HCT116 (cell line): ENCODE results near the gene PAFAH1B1. TPM values are rescaled to one million over a fixed set of nuclear protein-coding genes. Genes with fewer than 3 reads are reported as not detected.

Experiments
- ATAC-seq: fragments of 200-7000 bp; cut with Tn5 transposase; 2 replicates; pipeline ENCODE4 v1.9.1; 2020; ENCODE audit warnings: mild to moderate bottlenecking, moderate library complexity
- BruUV-seq: library from RNA; stranded (reverse); fragments of 400-500 nt; replicated peaks from 2 replicates; lab custom pipeline; 2021; lab: Mats Ljungman, UMichigan
- CTCF ChIA-PET: fragments of 300-600 bp; sonication (Branson Sonifier 250); formaldehyde crosslinking; loops from one replicate; lab custom pipeline; 2021; ENCODE audit warnings: antibody characterized with exemption; lab: Charles Lee
- POLR2A ChIA-PET: fragments of 300-600, 350-600 bp; sonication (Branson Sonifier 250); formaldehyde crosslinking; loops from one replicate; lab custom pipeline; 2021; ENCODE audit warnings: antibody characterized with exemption; lab: Charles Lee
- RAD21 ChIA-PET, 2 experiments: fragments of 300-600 bp; sonication (Branson Sonifier 250); formaldehyde crosslinking; loops; one replicate each; lab custom pipeline; 2023; ENCODE audit warnings: low total read pairs in 2 of 2; ENCODE audit not compliant: uncharacterized antibody in 2 of 2, unreplicated experiment in 2 of 2, low non-redundant PET in 1 of 2; lab: Charles Lee
- DNase-seq: peaks from one replicate; pipeline ENCODE4 v3.0.0-alpha.2; 2010; ENCODE audit warnings: low read depth, low spot score
- H2AFZ ChIP-seq: fragments of 200-600 bp; shearing (Covaris generic), sonication (generic); 2 replicates; pipeline ENCODE4 v1.6.1; 2017; ENCODE audit warnings: low read depth, mixed run types, mixed read lengths, antibody characterized with exemption, low read length; ENCODE audit not compliant: poor library complexity, severe bottlenecking
- H3K27ac ChIP-seq: 2 replicates; pipeline ENCODE4 v1.5.1; 2012; ENCODE audit warnings: low read depth, low read length
- H3K27me3 ChIP-seq: fragments of 200-600 bp; sonication (generic); 2 replicates; pipeline ENCODE4 v1.6.1; 2016; ENCODE audit warnings: mixed run types, low read length, mixed read lengths; ENCODE audit not compliant: insufficient read depth
- H3K36me3 ChIP-seq, 2 experiments: fragments of 200-500 bp in 1 of 2; fragments of 200-600 bp in 1 of 2; sonication (Bioruptor generic) in 1 of 2; sonication (generic) in 1 of 2; 2 replicates each; pipeline versions ENCODE4 v1.5.1 to v1.6.1; 2014 to 2016; ENCODE audit warnings: low read length in 2 of 2, inconsistent platforms in 1 of 2, mixed read lengths in 1 of 2, mixed run types in 1 of 2; ENCODE audit not compliant: insufficient read depth in 2 of 2, control insufficient read depth in 1 of 2
- H3K4me1 ChIP-seq, 2 experiments: fragments of 200-600 bp in 1 of 2; sonication (generic) in 1 of 2; 2 replicates each; pipeline versions ENCODE4 v1.5.1 to v1.6.1; 2012 to 2017; ENCODE audit warnings: low read length in 2 of 2, inconsistent platforms in 1 of 2, mild to moderate bottlenecking in 1 of 2, mixed read lengths in 1 of 2, mixed run types in 1 of 2, moderate library complexity in 1 of 2; ENCODE audit not compliant: insufficient read depth in 2 of 2, control insufficient read depth in 1 of 2
- H3K4me2 ChIP-seq: fragments of 200-600 bp; sonication (generic); 2 replicates; pipeline ENCODE4 v1.6.1; 2017; ENCODE audit warnings: mixed run types, low read length, mixed read lengths
- H3K4me3 ChIP-seq, 2 experiments: fragments of 200-600 bp in 1 of 2; sonication (generic) in 1 of 2; replicated peaks in 1 of 2; 2 replicates each; pipeline ENCODE4 v1.5.1; 2011 to 2016; ENCODE audit warnings: low read length in 2 of 2, control low read depth in 1 of 2, low read depth in 1 of 2, mild to moderate bottlenecking in 1 of 2, mixed read lengths in 1 of 2, mixed run types in 1 of 2
- H3K79me2 ChIP-seq: fragments of 200-600 bp; sonication (generic); 2 replicates; pipeline ENCODE4 v1.6.1; 2017; ENCODE audit warnings: mild to moderate bottlenecking, mixed run types, low read length, moderate library complexity, mixed read lengths; ENCODE audit not compliant: insufficient read depth
- H3K9ac ChIP-seq: fragments of 200-600 bp; sonication (generic); 2 replicates; pipeline ENCODE4 v1.6.1; 2016; ENCODE audit warnings: low read length, mixed read lengths
- H3K9me2 ChIP-seq: fragments of 200-600 bp; sonication (generic), shearing (Covaris generic); 2 replicates; pipeline ENCODE4 v1.6.1; 2017; ENCODE audit warnings: mixed run types, mild to moderate bottlenecking, moderate library complexity; ENCODE audit not compliant: insufficient read depth
- H3K9me3 ChIP-seq, 2 experiments: fragments of 200-500 bp in 1 of 2; fragments of 200-600 bp in 1 of 2; sonication (Bioruptor generic) in 1 of 2; sonication (generic) in 1 of 2; 2 replicates each; pipeline ENCODE4 v1.6.1; 2014 to 2017; ENCODE audit warnings: low read length in 2 of 2, mixed read lengths in 2 of 2, inconsistent platforms in 1 of 2, low read depth in 1 of 2, mild to moderate bottlenecking in 1 of 2, mixed run types in 1 of 2, moderate library complexity in 1 of 2; ENCODE audit not compliant: control insufficient read depth in 1 of 2, insufficient read depth in 1 of 2
- H4K20me1 ChIP-seq: fragments of 200-600 bp; sonication (generic), shearing (Covaris generic); 2 replicates; pipeline ENCODE4 v1.6.1; 2017; ENCODE audit warnings: mixed run types, mild to moderate bottlenecking, moderate library complexity; ENCODE audit not compliant: insufficient read depth
- CTCF ChIP-seq, 3 experiments: fragments of 200-600 bp in 1 of 3; sonication (generic) in 1 of 3; IDR thresholded peaks in 2 of 3; conservative IDR thresholded peaks in 1 of 3; 2 replicates each; pipeline ENCODE4 v1.5.1; 2012 to 2017; ENCODE audit warnings: low read depth in 2 of 3, low read length in 2 of 3, antibody characterized with exemption in 1 of 3, borderline replicate concordance in 1 of 3, control low read depth in 1 of 3, mild to moderate bottlenecking in 1 of 3, mixed read lengths in 1 of 3, mixed run types in 1 of 3, moderate library complexity in 1 of 3; ENCODE audit not compliant: insufficient read depth in 1 of 3
- EGR1 ChIP-seq: IDR thresholded peaks from 2 replicates; pipeline ENCODE4 v1.6.1; 2012; ENCODE audit warnings: low read depth
- EZH2 ChIP-seq: fragments of 200-600 bp; sonication (generic); IDR thresholded peaks from 2 replicates; pipeline ENCODE4 v1.6.1; 2017; ENCODE audit warnings: antibody characterized with exemption, mixed run types
- POLR2A ChIP-seq: IDR thresholded peaks from 2 replicates; pipeline ENCODE4 v1.7.0; 2011; ENCODE audit warnings: borderline replicate concordance; ENCODE audit not compliant: insufficient read depth, insufficient read length; ENCODE audit errors: extremely low read depth
- SIN3A ChIP-seq: IDR thresholded peaks from 2 replicates; pipeline ENCODE4 v1.6.1; 2012; ENCODE audit warnings: low read depth
- intact Hi-C: fragments of 100-400 bp; cut with micrococcal nuclease; formaldehyde crosslinking; loops from 2 replicates; pipeline ENCODE4 v1.10.0; 2022
- total RNA-seq: library from RNA; stranded (reverse); gene quantifications from one replicate; pipeline ENCODE4 v1.2.1, GENCODE V29; 2021; ENCODE audit not compliant: unreplicated experiment

Gene PAFAH1B1
- total RNA-seq, 1 experiment from 2014 or later = 113 TPM

- H3K79me2 ChIP-seq = peaks cover 87% of the 10 kb centered on the region
- no peak overlapping the region for H2AFZ ChIP-seq
- H3K4me1 ChIP-seq = peaks cover 26 to 45% of the 10 kb centered on the region in 2 experiments
- no peaks in the 10 kb centered on the region for H3K9me2 ChIP-seq
- ChIA-PET RAD21 (no interaction called here), CTCF (interaction anchor here (1.1 kb wide), 1 partner anchor 15 kb away, joined by 3 read pairs; no protein-coding TSS in a partner anchor), POLR2A (no interaction called here)
- BruUV-seq = no TSS peak
- peaks cover 17% of the 10 kb centered on the region; the same call in 1 of the 2 replicates for H4K20me1 ChIP-seq
- peak overlapping the region; percentile 11 for H3K9ac ChIP-seq
- H3K4me3 ChIP-seq = no peak overlapping the region
- peak overlapping the region; percentile 100 for H3K4me2 ChIP-seq
- peak overlapping the region; percentile 43; the same call in 1 of the 2 replicates for H3K27ac ChIP-seq
- peak in 2 of 3 experiments; percentile 65 to 67; a peak in 4 of 6 replicates for TF ChIP-seq CTCF (IDR thresholded peaks at IDR 0.05 in 2 of 3, conservative IDR thresholded peaks at IDR 0.05 in 1 of 3; ENCODE audit: borderline replicate concordance in 1 of 3, insufficient read depth in 1 of 3, low read depth in 2 of 3, low read length in 2 of 3)
- no peak for TF ChIP-seq POLR2A
- intact Hi-C loops = no loop called here
- no peaks in the 10 kb centered on the region for H3K27me3 ChIP-seq
- H3K9me3 ChIP-seq = no peaks in the 10 kb centered on the region
- ATAC-seq (peak; percentile 18; the same call in 1 of the 2 replicates), DNase-seq (no peak)
- peaks cover 7 to 25% of the 10 kb centered on the region in 2 experiments; a peak in 3 of 4 replicates for H3K36me3 ChIP-seq
Measured at GRCh38 chr17:2707721-2708584, 114.5 kb downstream of the PAFAH1B1 start.

- no peak for ATAC-seq
- BruUV-seq = no TSS peak
- Histone ChIP-seq H3K79me2 (peaks cover 81% of the 10 kb centered on the region), H2AFZ (no peak overlapping the region), H4K20me1 (peaks cover 17% of the 10 kb centered on the region; the same call in 1 of the 2 replicates), H3K9me2 (no peaks in the 10 kb centered on the region), H3K4me2 (peak overlapping the region; percentile 100), H3K4me3 (peak overlapping the region; percentile 94 to 100; a peak in 3 of 4 replicates), H3K27me3 (no peaks in the 10 kb centered on the region), H3K27ac (peak overlapping the region; percentile 62), H3K36me3 (peaks cover 2 to 19% of the 10 kb centered on the region in 2 experiments; a peak in 2 of 4 replicates), H3K4me1 (peaks cover 26 to 45% of the 10 kb centered on the region in 2 experiments), H3K9ac (peak overlapping the region; percentile 94; the same call in 1 of the 2 replicates), H3K9me3 (no peaks in the 10 kb centered on the region)
- ChIA-PET CTCF (no interaction called here), RAD21 (no interaction called here), POLR2A (no interaction called here)
- TF ChIP-seq EGR1 (no peak), EZH2 (no peak), SIN3A (no peak)
- no peak for DNase-seq
- intact Hi-C loops = no loop called here
Measured at GRCh38 chr17:2708585-2709182, 115.2 kb downstream of the PAFAH1B1 start.
